ENCODE measurements around the gene ABHD16A.

The ABHD16A gene

GRCh38 chr6:31707701-31708100, 4.6 kb upstream of the ABHD16A start:
- no peak for DNase-seq (ENCODE audit: low read depth)
- TF ChIP-seq, protein P1, sequence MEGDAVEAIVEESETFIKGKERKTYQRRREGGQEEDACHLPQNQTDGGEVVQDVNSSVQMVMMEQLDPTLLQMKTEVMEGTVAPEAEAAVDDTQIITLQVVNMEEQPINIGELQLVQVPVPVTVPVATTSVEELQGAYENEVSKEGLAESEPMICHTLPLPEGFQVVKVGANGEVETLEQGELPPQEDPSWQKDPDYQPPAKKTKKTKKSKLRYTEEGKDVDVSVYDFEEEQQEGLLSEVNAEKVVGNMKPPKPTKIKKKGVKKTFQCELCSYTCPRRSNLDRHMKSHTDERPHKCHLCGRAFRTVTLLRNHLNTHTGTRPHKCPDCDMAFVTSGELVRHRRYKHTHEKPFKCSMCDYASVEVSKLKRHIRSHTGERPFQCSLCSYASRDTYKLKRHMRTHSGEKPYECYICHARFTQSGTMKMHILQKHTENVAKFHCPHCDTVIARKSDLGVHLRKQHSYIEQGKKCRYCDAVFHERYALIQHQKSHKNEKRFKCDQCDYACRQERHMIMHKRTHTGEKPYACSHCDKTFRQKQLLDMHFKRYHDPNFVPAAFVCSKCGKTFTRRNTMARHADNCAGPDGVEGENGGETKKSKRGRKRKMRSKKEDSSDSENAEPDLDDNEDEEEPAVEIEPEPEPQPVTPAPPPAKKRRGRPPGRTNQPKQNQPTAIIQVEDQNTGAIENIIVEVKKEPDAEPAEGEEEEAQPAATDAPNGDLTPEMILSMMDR (IDR thresholded peaks at IDR 0.05; ENCODE audit: control insufficient read depth, insufficient read depth, low read depth, low read length, missing control alignments), result no peak
- no peak overlapping the region for H3K4me3 ChIP-seq (ENCODE audit: control insufficient read depth, low read depth, low read length)

DNA sequence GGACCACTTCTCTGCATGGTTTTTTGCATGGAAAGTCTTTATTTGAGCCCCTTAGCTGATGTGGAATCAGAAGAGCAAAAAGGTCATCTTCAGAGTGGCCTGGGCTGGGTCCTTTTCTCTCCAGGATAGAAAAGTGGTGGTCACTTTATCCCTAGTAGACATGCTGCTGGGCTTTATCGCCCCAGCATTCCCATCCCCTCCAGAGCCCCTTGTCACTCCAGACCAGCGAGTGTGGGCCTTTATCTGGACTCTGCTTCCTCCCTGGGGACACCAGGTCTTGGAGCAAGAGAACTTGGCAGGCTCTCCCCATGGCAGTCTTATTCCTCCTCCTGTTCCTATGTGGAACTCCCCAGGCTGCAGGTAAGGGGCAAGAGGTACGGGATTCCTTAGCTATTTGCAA, 3.5 kb upstream of the ABHD16A start, which contains the start of gene LY6G6F:
Gene LY6G6F (plus strand): TSS at position 268 of the 400 bp plus-strand sequence. CDS start 41 bp downstream, at position 309.
- TF ChIP-seq, protein P1 (IDR thresholded peaks at IDR 0.05; ENCODE audit: control insufficient read depth, insufficient read depth, low read depth, low read length, missing control alignments), result no peak
- DNase-seq (ENCODE audit: low read depth), result no peak
- no peak within 1 kb of the TSS for H3K4me3 ChIP-seq (ENCODE audit: control insufficient read depth, low read depth, low read length)

- TF ChIP-seq, protein P1 (IDR thresholded peaks at IDR 0.05; ENCODE audit: control insufficient read depth, insufficient read depth, low read depth, low read length, missing control alignments), result no peak
- DNase-seq (ENCODE audit: low read depth), result no peak
- no peak overlapping the region for H3K4me3 ChIP-seq (ENCODE audit: control insufficient read depth, low read depth, low read length)
Measured at GRCh38 chr6:31705931-31706330, 2.8 kb upstream of the ABHD16A start.

GRCh38 chr6:31702405-31702818, 712 bp downstream of the ABHD16A start:
- peak overlapping the region; percentile 86 for H3K4me3 ChIP-seq (ENCODE audit: control insufficient read depth, low read depth, low read length)
- TF ChIP-seq, protein P1 (IDR thresholded peaks at IDR 0.05; ENCODE audit: control insufficient read depth, insufficient read depth, low read depth, low read length, missing control alignments), result no peak
- DNase-seq (ENCODE audit: low read depth), result no peak

DNA sequence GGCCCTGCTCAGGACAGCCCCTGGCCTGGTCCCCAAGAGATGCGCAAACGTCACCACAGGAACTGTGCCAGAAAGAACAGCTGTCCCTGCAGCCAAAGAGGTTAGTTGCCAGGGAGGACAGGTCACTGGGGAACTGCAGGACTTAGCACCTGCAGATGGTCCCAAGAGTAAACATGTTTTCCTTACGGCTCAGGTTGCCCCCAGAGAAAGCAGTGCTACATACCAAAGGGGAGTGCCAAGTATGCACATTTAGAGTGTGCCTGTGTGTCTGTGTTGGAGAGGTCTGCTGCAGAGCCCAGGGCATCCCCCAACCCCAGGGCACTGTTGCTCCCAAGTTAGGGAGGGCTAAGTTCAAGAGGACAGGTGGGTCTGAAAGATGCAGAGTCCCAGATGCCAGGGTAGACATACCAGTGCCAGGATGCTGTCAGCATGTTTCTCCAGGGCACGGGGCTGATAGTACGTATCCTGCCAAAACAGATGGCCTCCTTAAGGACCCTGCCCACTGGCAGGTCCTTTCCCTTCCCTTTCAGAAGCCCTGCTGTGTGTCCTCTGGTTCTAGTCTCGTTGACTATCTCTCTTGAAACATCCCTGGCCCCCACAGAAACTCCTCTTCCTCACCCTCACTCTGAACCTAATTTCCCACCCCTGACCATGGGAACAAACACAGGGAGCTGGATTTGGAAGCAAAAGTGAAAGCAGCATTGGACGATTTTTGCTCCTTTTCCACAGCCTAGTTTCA, 1.3 kb downstream of the ABHD16A start:
- TF ChIP-seq, protein P1 (IDR thresholded peaks at IDR 0.05; ENCODE audit: control insufficient read depth, insufficient read depth, low read depth, low read length, missing control alignments), result no peak
- no peak for DNase-seq (ENCODE audit: low read depth)

GRCh38 chr6:31700740-31701401, 2.3 kb downstream of the ABHD16A start:
- no peak overlapping the region for H3K4me3 ChIP-seq (ENCODE audit: control insufficient read depth, low read depth, low read length)
- DNase-seq (ENCODE audit: low read depth), result no peak
- TF ChIP-seq, protein P1 (IDR thresholded peaks at IDR 0.05; ENCODE audit: control insufficient read depth, insufficient read depth, low read depth, low read length, missing control alignments), result no peak

More for the DNA sequence above, 1.3 kb downstream of the ABHD16A start:
- peak overlapping the region; percentile 86 for H3K4me3 ChIP-seq (ENCODE audit: control insufficient read depth, low read depth, low read length)

Data from AG09309 (cell line).